Left lobe of liver (tissue), 2 donors: ENCODE data around the gene MAPK8IP2. TPM values are rescaled to one million over a fixed set of nuclear protein-coding genes. Genes with fewer than 3 reads are reported as not detected.
A peak's percentile ranks its signal among the peaks of the same experiment; 100 is the strongest.
"Not testable (repeated sequence)": the region's sequence is repeated elsewhere in the genome, so short reads cannot be mapped to it uniquely, and the experiment has no call there.

Source experiments
- ATAC-seq: fragments of 200-7000 bp; cut with Tn5 transposase; one replicate; pipeline ENCODE4 v1.9.1; 2020; ENCODE audit warnings: mild to moderate bottlenecking, moderate library complexity
- DNase-seq: peaks from one replicate; pipeline ENCODE4 v3.0.0-alpha.2; 2020; ENCODE audit warnings: low spot score
- total RNA-seq: library from RNA; stranded (reverse); gene quantifications from one replicate; pipeline ENCODE4 v1.2.1, GENCODE V29; 2021
- donor health status: DM: no; HTN: no; CAD: no; lungs with moderate emphysema.
- donor health status: DM: no; HTN: yes; CAD: no.

Gene MAPK8IP2
- total RNA-seq, 1 donor from 2014 or later, result 0.53 TPM

- ATAC-seq (no peak), DNase-seq (no peak)
Measured at GRCh38 chr22:50611341-50612060, 10.9 kb downstream of the MAPK8IP2 start.

GRCh38 chr22:50612168-50612527, 11.6 kb downstream of the MAPK8IP2 start:
- DNase-seq, result no peak
- no peak for ATAC-seq

- ATAC-seq (peak; percentile 31), DNase-seq (no peak)
Measured at GRCh38 chr22:50612528-50613221, 12.1 kb downstream of the MAPK8IP2 start.

GRCh38 chr22:50613291-50613981, 12.8 kb downstream of the MAPK8IP2 start:
- DNase-seq (peak; percentile 91), ATAC-seq (peak; percentile 99)

- DNase-seq, ATAC-seq: not testable (repeated sequence)
Measured at GRCh38 chr22:50614296-50614695, 13.7 kb downstream of the MAPK8IP2 start.

- ATAC-seq, result no peak
Measured at GRCh38 chr22:50620593-50621355, 20.2 kb downstream of the MAPK8IP2 start.

GRCh38 chr22:50621356-50621880, 20.8 kb downstream of the MAPK8IP2 start:
- no peak for ATAC-seq

More at GRCh38 chr22:50620593-50621355, 20.2 kb downstream of the MAPK8IP2 start:
- no peak for DNase-seq

GRCh38 chr22:50621948-50622722, 21.5 kb downstream of the MAPK8IP2 start:
- ATAC-seq (peak; percentile 30), DNase-seq (no peak)

More at GRCh38 chr22:50621356-50621880, 20.8 kb downstream of the MAPK8IP2 start:
- DNase-seq, result no peak

GRCh38 chr22:50622723-50623327, 22.2 kb downstream of the MAPK8IP2 start:
- DNase-seq, result peak; percentile 91
- peak; percentile 83 for ATAC-seq

GRCh38 chr22:50624347-50625130, 23.9 kb downstream of the MAPK8IP2 start:
- no peak for DNase-seq
- no peak for ATAC-seq

- ATAC-seq (no peak), DNase-seq (peak; percentile 45)
Measured at GRCh38 chr22:50625131-50625567, 24.6 kb downstream of the MAPK8IP2 start.

GRCh38 chr22:50625568-50626313, 25.1 kb downstream of the MAPK8IP2 start:
- DNase-seq, result peak; percentile 54
- no peak for ATAC-seq

- DNase-seq, result peak; percentile 55
- ATAC-seq, result no peak
Measured at GRCh38 chr22:50626314-50626849, 25.8 kb downstream of the MAPK8IP2 start.

- ATAC-seq (no peak), DNase-seq (peak; percentile 53)
Measured at GRCh38 chr22:50626850-50627641, 26.5 kb downstream of the MAPK8IP2 start.

GRCh38 chr22:50627642-50628542, 27.3 kb downstream of the MAPK8IP2 start, which contains the start of gene ARSA:
Gene ARSA, minus strand, starts transcription at chr22:50628152. Its CDS starts 373 bp downstream, at chr22:50627779.
- peak; percentile 88 for DNase-seq
- ATAC-seq, result peak; percentile 89
